ENCODE results near the gene EPB41L4B.

Gene EPB41L4B

GRCh38 chr9:109166771-109167601 is 153.9 kb downstream of the EPB41L4B start, which contains the start of gene FRRS1L:
Gene FRRS1L (minus strand): TSS chr9:109167249. CDS start chr9:109167138, 111 bp downstream.
- peaks cover 4% of the 10 kb centered on the region; the same call in 1 of the 2 replicates for H3K27me3 ChIP-seq (ENCODE audit: insufficient read depth, low read length)
- H4K20me1 ChIP-seq (ENCODE audit: insufficient read depth, low read length), result no peaks in the 10 kb centered on the region
- no peaks in the 10 kb centered on the region for H3K36me3 ChIP-seq (ENCODE audit: insufficient read depth, low read length)
- H2AFZ ChIP-seq (ENCODE audit: low read length), result no peak within 1 kb of the TSS
- no peaks in the 10 kb centered on the region for H3K9me3 ChIP-seq (ENCODE audit: low read length)
- H3K4me1 ChIP-seq (ENCODE audit: insufficient read depth, low read length, severe bottlenecking), result no peaks in the 10 kb centered on the region
- H3K27ac ChIP-seq (ENCODE audit: low read depth, low read length, poor library complexity, severe bottlenecking), result no peak within 1 kb of the TSS
- no peak within 1 kb of the TSS for H3K9ac ChIP-seq (ENCODE audit: low read length)
- TF ChIP-seq EZH2 (IDR thresholded peaks at IDR 0.05; ENCODE audit: borderline replicate concordance, low read length) (no peak), CTCF (IDR thresholded peaks at IDR 0.05; ENCODE audit: low read length) (no peak)
- no peaks in the 10 kb centered on the region for H3K79me2 ChIP-seq (ENCODE audit: insufficient read depth, low read length)
- H3K4me3 ChIP-seq (ENCODE audit: low read depth, low read length, poor library complexity, severe bottlenecking), result no peak within 1 kb of the TSS
- H3K9me2 ChIP-seq (ENCODE audit: low read depth, low read length), result no peaks in the 10 kb centered on the region
- no peaks in the 10 kb centered on the region for H3F3A ChIP-seq (ENCODE audit: insufficient read depth, low read length)
- H3K4me2 ChIP-seq (ENCODE audit: low read length), result no peak within 1 kb of the TSS

GRCh38 chr9:109166171-109166770 is 154.6 kb downstream of the EPB41L4B start:
- Histone ChIP-seq H3K9ac (ENCODE audit: low read length) (no peak overlapping the region), H3K36me3 (ENCODE audit: insufficient read depth, low read length) (no peaks in the 10 kb centered on the region), H3K9me2 (ENCODE audit: low read depth, low read length) (no peaks in the 10 kb centered on the region), H3F3A (ENCODE audit: insufficient read depth, low read length) (no peaks in the 10 kb centered on the region), H3K79me2 (ENCODE audit: insufficient read depth, low read length) (no peaks in the 10 kb centered on the region), H3K27me3 (ENCODE audit: insufficient read depth, low read length) (0 out of 2 replicates have a peak, but pooled peaks cover 4% of the 10 kb centered on the region), H3K4me3 (ENCODE audit: low read depth, low read length, poor library complexity, severe bottlenecking) (no peak overlapping the region), H4K20me1 (ENCODE audit: insufficient read depth, low read length) (no peaks in the 10 kb centered on the region), H3K4me2 (ENCODE audit: low read length) (no peak overlapping the region), H3K27ac (ENCODE audit: low read depth, low read length, poor library complexity, severe bottlenecking) (no peak overlapping the region), H2AFZ (ENCODE audit: low read length) (no peak overlapping the region), H3K9me3 (ENCODE audit: low read length) (no peaks in the 10 kb centered on the region), H3K4me1 (ENCODE audit: insufficient read depth, low read length, severe bottlenecking) (no peaks in the 10 kb centered on the region)
- TF ChIP-seq EZH2 (IDR thresholded peaks at IDR 0.05; ENCODE audit: borderline replicate concordance, low read length) (no peak), CTCF (IDR thresholded peaks at IDR 0.05; ENCODE audit: low read length) (no peak)

GRCh38 chr9:109164042-109164441 is 156.8 kb downstream of the EPB41L4B start:
- Histone ChIP-seq H3K4me2 (ENCODE audit: low read length) (no peak overlapping the region), H3K79me2 (ENCODE audit: insufficient read depth, low read length) (no peaks in the 10 kb centered on the region), H3K9ac (ENCODE audit: low read length) (no peak overlapping the region), H3K4me1 (ENCODE audit: insufficient read depth, low read length, severe bottlenecking) (no peaks in the 10 kb centered on the region), H3K4me3 (ENCODE audit: low read depth, low read length, poor library complexity, severe bottlenecking) (no peak overlapping the region), H3K9me3 (ENCODE audit: low read length) (no peaks in the 10 kb centered on the region), H3K9me2 (ENCODE audit: low read depth, low read length) (no peaks in the 10 kb centered on the region), H3F3A (ENCODE audit: insufficient read depth, low read length) (no peaks in the 10 kb centered on the region), H3K27ac (ENCODE audit: low read depth, low read length, poor library complexity, severe bottlenecking) (no peak overlapping the region), H4K20me1 (ENCODE audit: insufficient read depth, low read length) (no peaks in the 10 kb centered on the region), H2AFZ (ENCODE audit: low read length) (no peak overlapping the region), H3K36me3 (ENCODE audit: insufficient read depth, low read length) (no peaks in the 10 kb centered on the region), H3K27me3 (ENCODE audit: insufficient read depth, low read length) (0 out of 2 replicates have a peak, but pooled peaks cover 4% of the 10 kb centered on the region)
- TF ChIP-seq EZH2 (IDR thresholded peaks at IDR 0.05; ENCODE audit: borderline replicate concordance, low read length), result no peak
- no peak for TF ChIP-seq CTCF (IDR thresholded peaks at IDR 0.05; ENCODE audit: low read length)

Data from OCI-LY1 (cell line).